Progenitor cell of endocrine pancreas (in vitro differentiated cells): ENCODE data around the gene ELF2. TPM values are rescaled to one million over a fixed set of nuclear protein-coding genes. Genes with fewer than 3 reads are reported as not detected.

Experiments used
- DNase-seq: peaks from one replicate; pipeline ENCODE4 v3.0.0; 2021; ENCODE audit warnings: low spot score; ENCODE audit not compliant: unreplicated experiment
- H3K27ac Mint-ChIP-seq: 2 replicates; pipeline ENCODE4 v1.8.0; 2021; ENCODE audit warnings: mild to moderate bottlenecking, moderate library complexity, mixed read lengths
- H3K27me3 Mint-ChIP-seq: 2 replicates; pipeline ENCODE4 v1.8.0; 2021; ENCODE audit warnings: mixed read lengths
- H3K36me3 Mint-ChIP-seq: 2 replicates; pipeline ENCODE4 v1.8.0; 2022; ENCODE audit warnings: mixed read lengths; ENCODE audit not compliant: insufficient read depth
- H3K4me1 Mint-ChIP-seq: 2 replicates; pipeline ENCODE4 v1.8.0; 2021; ENCODE audit warnings: low read depth, mixed read lengths
- H3K4me3 Mint-ChIP-seq: 2 replicates; pipeline ENCODE4 v1.8.0; 2021; ENCODE audit warnings: low read depth, mild to moderate bottlenecking, moderate library complexity, mixed read lengths
- H3K9me3 Mint-ChIP-seq: 2 replicates; pipeline ENCODE4 v1.8.0; 2021; ENCODE audit warnings: low read depth, mixed read lengths
- total RNA-seq: library from RNA; stranded (reverse); gene quantifications from 2 replicates; pipeline ENCODE4 v1.2.1, GENCODE V29; 2021
- TF ChIP-seq, protein P1 (sequence below): fragments of 200-600 bp; sonication (generic); IDR thresholded peaks from one replicate; pipeline ENCODE4 v1.5.0; 2021; ENCODE audit warnings: antibody characterized with exemption, mild to moderate bottlenecking; ENCODE audit not compliant: unreplicated experiment

Gene ELF2
- total RNA-seq, 1 donor from 2014 or later, result 56.5 TPM

DNA sequence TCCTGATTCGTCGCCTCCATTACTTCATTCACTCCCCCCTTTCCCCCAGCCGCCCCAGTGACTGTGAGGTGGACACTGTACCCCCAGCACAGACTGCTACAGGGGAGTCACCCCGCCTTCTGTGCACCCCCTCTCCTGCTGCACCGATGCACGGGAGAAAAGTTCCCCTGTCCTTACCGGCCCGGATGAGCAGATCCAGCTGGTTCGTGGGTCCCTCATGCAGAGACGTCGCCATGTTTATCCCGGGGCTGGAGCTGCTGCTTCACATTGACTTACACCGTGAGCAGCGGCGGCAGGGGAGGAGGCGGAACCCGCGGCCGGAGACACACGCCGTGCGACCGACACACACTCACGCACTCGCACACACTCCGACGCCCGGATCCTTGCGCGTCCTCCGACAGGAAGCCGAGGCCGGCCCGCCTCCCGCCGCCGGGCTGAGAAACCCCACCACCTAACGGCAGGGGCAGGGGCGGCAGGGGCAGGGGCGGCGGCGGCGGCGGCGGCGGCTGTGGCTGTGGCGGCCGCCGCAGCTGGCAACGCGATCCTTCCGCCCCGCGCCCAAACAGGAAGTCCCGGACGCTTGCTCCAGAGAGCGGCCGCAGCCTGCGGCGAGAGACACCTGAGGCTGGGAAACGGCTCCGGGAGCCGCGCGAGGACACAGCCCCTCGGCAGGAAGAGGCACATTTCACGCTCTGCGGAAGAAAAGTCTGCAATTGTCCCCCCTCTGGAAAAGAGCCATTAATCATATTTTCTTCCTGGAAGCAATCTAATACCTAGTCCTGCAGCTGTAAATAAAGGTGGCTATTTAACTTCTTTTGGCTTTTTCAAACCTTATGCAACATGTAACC, 92.8 kb downstream of the ELF2 start:
- peak; percentile 83 for DNase-seq
- H3K9me3 Mint-ChIP-seq, result no peaks in the 10 kb centered on the region
- peak overlapping the region; percentile 99 for H3K27ac Mint-ChIP-seq
- no peaks in the 10 kb centered on the region for H3K36me3 Mint-ChIP-seq
- H3K27me3 Mint-ChIP-seq, result no peaks in the 10 kb centered on the region
- peak overlapping the region; percentile 97 for H3K4me3 Mint-ChIP-seq
- TF ChIP-seq, protein P1, sequence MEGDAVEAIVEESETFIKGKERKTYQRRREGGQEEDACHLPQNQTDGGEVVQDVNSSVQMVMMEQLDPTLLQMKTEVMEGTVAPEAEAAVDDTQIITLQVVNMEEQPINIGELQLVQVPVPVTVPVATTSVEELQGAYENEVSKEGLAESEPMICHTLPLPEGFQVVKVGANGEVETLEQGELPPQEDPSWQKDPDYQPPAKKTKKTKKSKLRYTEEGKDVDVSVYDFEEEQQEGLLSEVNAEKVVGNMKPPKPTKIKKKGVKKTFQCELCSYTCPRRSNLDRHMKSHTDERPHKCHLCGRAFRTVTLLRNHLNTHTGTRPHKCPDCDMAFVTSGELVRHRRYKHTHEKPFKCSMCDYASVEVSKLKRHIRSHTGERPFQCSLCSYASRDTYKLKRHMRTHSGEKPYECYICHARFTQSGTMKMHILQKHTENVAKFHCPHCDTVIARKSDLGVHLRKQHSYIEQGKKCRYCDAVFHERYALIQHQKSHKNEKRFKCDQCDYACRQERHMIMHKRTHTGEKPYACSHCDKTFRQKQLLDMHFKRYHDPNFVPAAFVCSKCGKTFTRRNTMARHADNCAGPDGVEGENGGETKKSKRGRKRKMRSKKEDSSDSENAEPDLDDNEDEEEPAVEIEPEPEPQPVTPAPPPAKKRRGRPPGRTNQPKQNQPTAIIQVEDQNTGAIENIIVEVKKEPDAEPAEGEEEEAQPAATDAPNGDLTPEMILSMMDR, result peak; percentile 51
- peaks cover 23% of the 10 kb centered on the region for H3K4me1 Mint-ChIP-seq

DNA sequence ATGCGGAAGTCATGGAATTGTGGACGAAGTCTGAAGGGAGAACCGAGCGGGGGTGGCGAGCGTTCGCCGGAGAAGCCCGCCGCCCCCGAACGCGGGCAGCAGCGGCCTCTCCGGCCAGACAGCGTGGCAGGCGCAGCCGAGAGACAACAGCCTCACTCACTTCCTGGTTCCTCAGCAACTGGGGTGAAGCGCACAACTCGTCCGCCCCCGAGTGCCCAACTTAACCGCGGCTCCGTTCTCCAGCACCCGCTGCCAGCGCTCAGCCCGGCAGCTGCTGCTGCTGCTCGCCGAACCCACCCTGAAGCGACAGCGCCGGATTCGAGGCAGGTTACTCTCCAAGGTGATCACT, 93.4 kb downstream of the ELF2 start:
- no peaks in the 10 kb centered on the region for H3K36me3 Mint-ChIP-seq
- DNase-seq, result peak; percentile 34

DNA sequence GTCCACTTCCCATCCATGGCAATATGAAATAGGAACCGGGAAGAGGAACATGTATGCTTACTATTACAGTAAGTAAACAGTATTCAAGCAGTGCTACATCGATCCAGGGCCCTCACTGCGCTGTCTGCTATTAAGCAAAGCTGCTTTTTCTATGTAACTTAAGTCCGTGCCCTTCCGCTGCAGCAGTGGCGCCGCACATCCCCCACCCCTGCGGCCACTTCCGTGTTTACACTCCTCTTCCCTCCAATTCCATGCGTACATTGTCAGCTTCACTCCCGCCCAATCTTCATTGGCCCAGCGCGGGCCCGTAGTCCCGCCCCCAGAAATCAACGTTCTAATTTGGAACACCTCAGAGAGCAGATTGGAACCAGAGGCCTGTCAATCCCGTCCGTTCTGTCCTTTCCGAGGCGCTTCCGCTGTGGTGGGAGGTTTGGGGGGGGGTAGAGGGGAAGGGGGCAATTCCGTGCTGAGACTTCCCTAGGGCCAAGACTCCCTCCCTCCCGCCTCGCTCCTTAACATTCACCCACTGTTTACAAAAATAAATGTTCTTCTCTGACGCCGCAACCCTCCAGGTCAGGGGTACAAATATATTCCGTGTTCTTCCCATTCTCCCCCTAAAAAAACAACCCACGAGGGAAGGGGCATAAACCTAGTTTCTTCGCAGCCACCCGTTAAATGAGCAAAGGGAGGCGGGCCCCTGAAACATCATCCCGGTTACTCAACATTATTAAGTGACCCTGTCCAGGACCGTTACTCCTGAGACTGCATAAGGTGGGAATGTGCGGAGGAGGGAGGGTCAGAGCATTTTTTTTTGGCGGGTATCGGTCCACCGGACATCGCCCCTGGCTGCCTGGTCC, 94.0 kb downstream of the ELF2 start:
- peaks cover 25% of the 10 kb centered on the region for H3K4me1 Mint-ChIP-seq
- H3K27me3 Mint-ChIP-seq, result no peaks in the 10 kb centered on the region
- DNase-seq, result peak; percentile 80
- H3K27ac Mint-ChIP-seq, result peak overlapping the region; percentile 99
- TF ChIP-seq, protein P1, result no peak
- no peaks in the 10 kb centered on the region for H3K36me3 Mint-ChIP-seq
- H3K4me3 Mint-ChIP-seq, result peak overlapping the region; percentile 97
- no peaks in the 10 kb centered on the region for H3K9me3 Mint-ChIP-seq

More for the DNA sequence above, 93.4 kb downstream of the ELF2 start:
- H3K27me3 Mint-ChIP-seq, result no peaks in the 10 kb centered on the region
- peak overlapping the region; percentile 97 for H3K4me3 Mint-ChIP-seq
- no peaks in the 10 kb centered on the region for H3K9me3 Mint-ChIP-seq
- peak overlapping the region; percentile 99 for H3K27ac Mint-ChIP-seq
- TF ChIP-seq, protein P1, result peak; percentile 18
- peaks cover 23% of the 10 kb centered on the region for H3K4me1 Mint-ChIP-seq

DNA sequence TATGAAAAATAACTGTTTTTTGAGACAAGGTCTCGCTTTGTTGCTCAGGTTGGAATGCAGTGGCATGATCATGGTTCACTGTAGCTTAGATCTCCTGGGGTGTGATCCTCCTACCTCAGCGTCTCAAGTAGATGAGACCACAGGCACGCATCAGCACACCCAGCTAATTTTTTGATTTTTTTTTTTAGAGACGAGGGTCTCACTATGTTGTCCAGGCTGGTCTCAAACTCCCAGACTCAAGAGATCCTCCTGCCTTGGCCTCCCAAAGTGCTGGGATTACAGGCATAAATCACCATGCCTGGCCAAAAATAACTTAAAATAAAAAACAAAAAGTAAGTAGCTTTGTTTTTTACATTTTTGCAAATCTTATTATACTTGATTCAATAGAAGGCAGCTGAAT, 98.1 kb downstream of the ELF2 start:
- Mint-ChIP-seq H3K4me3 (no peak overlapping the region), H3K36me3 (no peaks in the 10 kb centered on the region), H3K27ac (no peak overlapping the region), H3K4me1 (peaks cover 21% of the 10 kb centered on the region), H3K9me3 (no peaks in the 10 kb centered on the region), H3K27me3 (no peaks in the 10 kb centered on the region)
- TF ChIP-seq, protein P1, result no peak
- no peak for DNase-seq

DNA sequence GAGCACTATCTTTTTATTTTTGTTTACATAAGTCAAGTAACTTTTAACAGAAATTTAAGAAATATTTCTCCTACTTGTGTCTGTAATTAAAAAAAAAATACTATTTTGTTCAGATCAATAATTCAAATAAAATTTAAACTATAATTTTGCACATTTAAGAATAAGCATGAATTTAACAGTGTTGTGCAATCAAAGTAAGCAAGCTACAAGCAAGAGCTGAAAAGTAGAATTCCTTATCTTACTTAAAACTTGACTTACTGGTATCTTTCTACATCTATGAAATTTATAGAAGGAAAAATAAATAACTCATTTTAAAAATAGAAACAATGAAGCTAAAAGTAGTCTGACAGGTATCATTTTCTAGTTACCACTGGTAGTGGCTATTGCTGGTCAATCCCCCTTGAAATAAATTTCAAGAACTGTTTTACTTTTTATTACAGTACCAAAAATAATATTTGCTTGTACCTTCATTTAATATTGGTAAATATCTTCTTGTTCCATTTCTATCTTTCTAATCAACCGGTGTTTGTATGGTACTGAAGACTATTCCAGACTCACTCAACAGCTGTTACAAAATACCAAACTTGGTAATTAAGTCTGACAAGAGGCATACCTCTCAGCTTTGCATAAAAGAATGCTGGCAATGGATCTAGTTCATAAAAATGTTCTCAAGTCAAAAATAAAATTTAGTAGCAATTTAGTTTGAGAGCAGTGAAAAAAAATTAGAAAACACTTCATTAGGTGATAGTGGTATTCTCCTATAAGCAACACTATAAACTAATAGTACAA, 99.3 kb downstream of the ELF2 start:
- TF ChIP-seq, protein P1, result no peak
- Mint-ChIP-seq H3K27me3 (no peaks in the 10 kb centered on the region), H3K27ac (no peak overlapping the region)

More for the DNA sequence above, 99.3 kb downstream of the ELF2 start:
- H3K36me3 Mint-ChIP-seq, result no peaks in the 10 kb centered on the region
- no peak overlapping the region for H3K4me3 Mint-ChIP-seq
- H3K4me1 Mint-ChIP-seq, result peaks cover 18% of the 10 kb centered on the region
- H3K9me3 Mint-ChIP-seq, result no peaks in the 10 kb centered on the region
- no peak for DNase-seq
